Coronary artery (tissue), 2 donors: Measurements from ENCODE around the gene MKRN3.
"Not testable (repeated sequence)": the region's sequence is repeated elsewhere in the genome, so short reads cannot be mapped to it uniquely, and the experiment has no call there.

ENCODE experiments used
- DNase-seq: peaks from one replicate; pipeline ENCODE4 v3.0.0-alpha.2; 2017; ENCODE audit warnings: low spot score
- H3K27ac ChIP-seq, 2 donors: fragments of 200-600 bp; sonication (generic); one replicate each; pipeline ENCODE4 v1.5.1; 2016 to 2019
- H3K4me3 ChIP-seq: fragments of 200-600 bp; sonication (generic); 2 replicates; pipeline ENCODE4 v1.5.1; 2016; ENCODE audit warnings: mild to moderate bottlenecking, moderate library complexity
- CTCF ChIP-seq: fragments of 200-600 bp; sonication (generic); IDR thresholded peaks from one replicate; pipeline ENCODE4 v1.5.1; 2019; ENCODE audit warnings: antibody characterized with exemption

The MKRN3 gene

GRCh38 chr15:23578521-23579150 is 13.2 kb downstream of the MKRN3 start:
- Histone ChIP-seq H3K27ac (no peak overlapping the region), H3K4me3 (no peak overlapping the region)
- TF ChIP-seq CTCF: no peak
- no peak for DNase-seq

- Histone ChIP-seq H3K4me3 (no peak overlapping the region), H3K27ac (no peak overlapping the region)
- TF ChIP-seq CTCF: no peak
- no peak for DNase-seq
Observed at GRCh38 chr15:23588268-23588667, 22.8 kb downstream of the MKRN3 start.

- no peak for DNase-seq
Observed at GRCh38 chr15:23589012-23589411, 23.5 kb downstream of the MKRN3 start.

GRCh38 chr15:23594252-23594770 is 28.8 kb downstream of the MKRN3 start:
- Histone ChIP-seq H3K4me3 (no peak overlapping the region), H3K27ac (no peak overlapping the region)
- TF ChIP-seq CTCF: no peak
- DNase-seq: no peak

More at GRCh38 chr15:23589012-23589411, 23.5 kb downstream of the MKRN3 start:
- no peak for TF ChIP-seq CTCF
- Histone ChIP-seq H3K4me3 (no peak overlapping the region), H3K27ac (no peak overlapping the region)

- DNase-seq: no peak
- no peak for TF ChIP-seq CTCF
Observed at GRCh38 chr15:23595368-23595767, 29.9 kb downstream of the MKRN3 start.

GRCh38 chr15:23596736-23597135 is 31.3 kb downstream of the MKRN3 start:
- no peak for TF ChIP-seq CTCF
- H3K27ac ChIP-seq: no peak overlapping the region
- DNase-seq: no peak
- no peak overlapping the region for H3K4me3 ChIP-seq

More at GRCh38 chr15:23595368-23595767, 29.9 kb downstream of the MKRN3 start:
- H3K4me3 ChIP-seq: no peak overlapping the region
- no peak overlapping the region for H3K27ac ChIP-seq

GRCh38 chr15:23597278-23597677 is 31.8 kb downstream of the MKRN3 start:
- H3K27ac ChIP-seq, H3K4me3 ChIP-seq, DNase-seq: not testable (repeated sequence)
